ENCODE measurements around the gene CHMP6. TPM values are rescaled to one million over a fixed set of nuclear protein-coding genes. Genes with fewer than 3 reads are reported as not detected.

The CHMP6 gene
- total RNA-seq, 2 experiments from 2014 or later, result 7.9 to 23.8 TPM

- Histone ChIP-seq H3K27ac (ENCODE audit: low read depth, low read length, poor library complexity, severe bottlenecking) (no peak overlapping the region), H3K4me2 (ENCODE audit: low read length) (no peak overlapping the region), H3K4me3 (ENCODE audit: low read depth, low read length, poor library complexity, severe bottlenecking) (no peak overlapping the region), H3K79me2 (ENCODE audit: insufficient read depth, low read depth, low read length) (no peaks in the 10 kb centered on the region), H3K4me1 (ENCODE audit: insufficient read depth, low read length, poor library complexity, severe bottlenecking) (no peaks in the 10 kb centered on the region), H4K20me1 (ENCODE audit: insufficient read depth, low read length) (no peaks in the 10 kb centered on the region), H3K9me2 (ENCODE audit: insufficient read depth, low read length) (no peaks in the 10 kb centered on the region), H2AFZ (ENCODE audit: low read length) (no peak overlapping the region), H3K9me3 (ENCODE audit: low read length) (no peaks in the 10 kb centered on the region), H3K36me3 (ENCODE audit: insufficient read depth, low read length) (peaks cover 18% of the 10 kb centered on the region)
- no peak for DNase-seq (ENCODE audit: low spot score)
- BruUV-seq (replicated peaks), result no TSS peak
- CTCF ChIA-PET (ENCODE audit: unreplicated experiment), result no interaction called here
- intact Hi-C loops (cut with micrococcal nuclease; ENCODE audit: unreplicated experiment), result no loop called here
- TF ChIP-seq, protein P1, sequence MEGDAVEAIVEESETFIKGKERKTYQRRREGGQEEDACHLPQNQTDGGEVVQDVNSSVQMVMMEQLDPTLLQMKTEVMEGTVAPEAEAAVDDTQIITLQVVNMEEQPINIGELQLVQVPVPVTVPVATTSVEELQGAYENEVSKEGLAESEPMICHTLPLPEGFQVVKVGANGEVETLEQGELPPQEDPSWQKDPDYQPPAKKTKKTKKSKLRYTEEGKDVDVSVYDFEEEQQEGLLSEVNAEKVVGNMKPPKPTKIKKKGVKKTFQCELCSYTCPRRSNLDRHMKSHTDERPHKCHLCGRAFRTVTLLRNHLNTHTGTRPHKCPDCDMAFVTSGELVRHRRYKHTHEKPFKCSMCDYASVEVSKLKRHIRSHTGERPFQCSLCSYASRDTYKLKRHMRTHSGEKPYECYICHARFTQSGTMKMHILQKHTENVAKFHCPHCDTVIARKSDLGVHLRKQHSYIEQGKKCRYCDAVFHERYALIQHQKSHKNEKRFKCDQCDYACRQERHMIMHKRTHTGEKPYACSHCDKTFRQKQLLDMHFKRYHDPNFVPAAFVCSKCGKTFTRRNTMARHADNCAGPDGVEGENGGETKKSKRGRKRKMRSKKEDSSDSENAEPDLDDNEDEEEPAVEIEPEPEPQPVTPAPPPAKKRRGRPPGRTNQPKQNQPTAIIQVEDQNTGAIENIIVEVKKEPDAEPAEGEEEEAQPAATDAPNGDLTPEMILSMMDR (conservative IDR thresholded peaks at IDR 0.05; ENCODE audit: low read length), result peak; percentile 23; the same call in 1 of the 2 replicates
- no peak for TF ChIP-seq EZH2phosphoT487 (IDR thresholded peaks at IDR 0.05; ENCODE audit: borderline replicate concordance, low read depth, low read length)
- POLR2A ChIA-PET, result no interaction called here
Measured at GRCh38 chr17:80949451-80950421, 41.9 kb upstream of the CHMP6 start.

DNA sequence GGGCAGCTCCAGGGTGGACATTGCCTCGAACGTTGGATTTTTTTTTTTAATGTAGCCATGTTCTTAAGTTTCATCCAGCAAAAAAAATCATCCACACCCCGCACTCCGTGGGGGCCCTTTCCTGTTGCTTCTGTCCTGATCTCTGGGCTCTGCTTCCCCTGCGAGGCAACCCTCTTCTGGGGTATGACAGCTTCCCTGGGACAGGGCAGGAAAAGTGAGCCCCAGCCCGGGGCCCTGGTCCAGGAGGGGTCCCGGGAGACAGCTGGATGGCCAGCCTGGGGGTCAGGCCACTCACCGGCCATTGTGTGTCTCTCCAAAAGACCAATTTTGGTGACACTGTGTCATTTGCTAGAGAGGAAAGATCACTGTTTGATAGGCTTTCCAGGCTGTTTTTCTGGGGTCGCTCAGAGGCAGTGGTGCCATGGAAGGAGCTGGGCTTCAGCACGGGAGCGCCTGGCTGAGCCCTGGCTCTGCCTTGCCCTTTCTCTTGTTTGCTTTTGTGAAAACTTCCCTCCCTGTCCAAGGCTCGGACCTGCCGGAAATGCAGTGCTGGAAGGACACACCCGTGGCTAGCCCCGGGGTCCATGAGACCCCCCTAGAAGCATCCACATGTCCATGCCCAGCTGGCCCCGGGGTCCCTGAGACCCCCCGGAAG is 41.0 kb upstream of the CHMP6 start:
- no peaks in the 10 kb centered on the region for H3K9me3 ChIP-seq (ENCODE audit: low read length)
- H3K4me2 ChIP-seq (ENCODE audit: low read length), result no peak overlapping the region
- BruUV-seq (replicated peaks), result no TSS peak
- no peak overlapping the region for H3K4me3 ChIP-seq (ENCODE audit: low read depth, low read length, poor library complexity, severe bottlenecking)
- no peaks in the 10 kb centered on the region for H3K4me1 ChIP-seq (ENCODE audit: insufficient read depth, low read length, poor library complexity, severe bottlenecking)
- H3K79me2 ChIP-seq (ENCODE audit: insufficient read depth, low read depth, low read length), result no peaks in the 10 kb centered on the region
- DNase-seq (ENCODE audit: low spot score), result no peak
- intact Hi-C loops (cut with micrococcal nuclease; ENCODE audit: unreplicated experiment), result no loop called here
- H2AFZ ChIP-seq (ENCODE audit: low read length), result no peak overlapping the region
- no peaks in the 10 kb centered on the region for H4K20me1 ChIP-seq (ENCODE audit: insufficient read depth, low read length)
- no peak overlapping the region for H3K27ac ChIP-seq (ENCODE audit: low read depth, low read length, poor library complexity, severe bottlenecking)
- peaks cover 17% of the 10 kb centered on the region for H3K36me3 ChIP-seq (ENCODE audit: insufficient read depth, low read length)
- ChIA-PET POLR2A (no interaction called here), CTCF (ENCODE audit: unreplicated experiment) (no interaction called here)
- no peaks in the 10 kb centered on the region for H3K9me2 ChIP-seq (ENCODE audit: insufficient read depth, low read length)
- no peak for TF ChIP-seq EZH2phosphoT487 (IDR thresholded peaks at IDR 0.05; ENCODE audit: borderline replicate concordance, low read depth, low read length)
- TF ChIP-seq, protein P1 (conservative IDR thresholded peaks at IDR 0.05; ENCODE audit: low read length), result no peak

All from OCI-LY7 (cell line).